Prostate gland (tissue), 2 donors: Measurements from ENCODE around the gene GUCY1B1.

Experiments
- POLR2A ChIP-seq: fragments of 450-650 bp; IDR thresholded peaks from one replicate; pipeline ENCODE4 v1.6.1; 2016; ENCODE audit warnings: antibody characterized with exemption, mild to moderate bottlenecking
- TF ChIP-seq, protein P1 (sequence below), 4 experiments: fragments of 200-600 bp in 2 of 4; fragments of 450-650 bp in 2 of 4; sonication (generic) in 2 of 4; IDR thresholded peaks; 1 replicate in 3 of 4; 2 replicates in 1 of 4; pipeline ENCODE4 v1.5.1; 2016 to 2019; ENCODE audit warnings: antibody characterized with exemption in 4 of 4, mild to moderate bottlenecking in 2 of 4, moderate library complexity in 2 of 4

DNA sequence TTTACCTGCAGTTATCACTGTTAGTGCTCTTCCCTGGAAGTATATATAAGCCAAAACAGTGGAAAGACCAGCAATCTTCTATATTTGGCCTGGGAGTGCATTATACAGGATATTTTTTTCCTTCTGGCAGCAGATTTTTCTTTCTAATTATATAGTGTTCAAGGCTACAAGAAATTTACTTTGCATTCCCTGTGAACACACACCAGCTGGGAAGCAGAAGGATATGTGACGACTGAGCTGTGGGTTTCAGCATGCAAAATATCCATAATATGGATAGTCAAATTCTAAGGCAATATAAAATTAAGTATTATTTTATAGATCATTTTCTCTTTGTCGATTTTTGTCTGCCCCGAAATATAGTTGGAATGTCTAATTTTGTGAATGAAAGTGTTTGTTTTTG is 31.2 kb downstream of the GUCY1B1 start:
- TF ChIP-seq, protein P1, sequence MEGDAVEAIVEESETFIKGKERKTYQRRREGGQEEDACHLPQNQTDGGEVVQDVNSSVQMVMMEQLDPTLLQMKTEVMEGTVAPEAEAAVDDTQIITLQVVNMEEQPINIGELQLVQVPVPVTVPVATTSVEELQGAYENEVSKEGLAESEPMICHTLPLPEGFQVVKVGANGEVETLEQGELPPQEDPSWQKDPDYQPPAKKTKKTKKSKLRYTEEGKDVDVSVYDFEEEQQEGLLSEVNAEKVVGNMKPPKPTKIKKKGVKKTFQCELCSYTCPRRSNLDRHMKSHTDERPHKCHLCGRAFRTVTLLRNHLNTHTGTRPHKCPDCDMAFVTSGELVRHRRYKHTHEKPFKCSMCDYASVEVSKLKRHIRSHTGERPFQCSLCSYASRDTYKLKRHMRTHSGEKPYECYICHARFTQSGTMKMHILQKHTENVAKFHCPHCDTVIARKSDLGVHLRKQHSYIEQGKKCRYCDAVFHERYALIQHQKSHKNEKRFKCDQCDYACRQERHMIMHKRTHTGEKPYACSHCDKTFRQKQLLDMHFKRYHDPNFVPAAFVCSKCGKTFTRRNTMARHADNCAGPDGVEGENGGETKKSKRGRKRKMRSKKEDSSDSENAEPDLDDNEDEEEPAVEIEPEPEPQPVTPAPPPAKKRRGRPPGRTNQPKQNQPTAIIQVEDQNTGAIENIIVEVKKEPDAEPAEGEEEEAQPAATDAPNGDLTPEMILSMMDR (IDR thresholded peaks at IDR 0.05): no peak
- no peak for TF ChIP-seq POLR2A
